ENCODE measurements around the gene HS3ST3A1. TPM values are rescaled to one million over a fixed set of nuclear protein-coding genes. Genes with fewer than 3 reads are reported as not detected.

The HS3ST3A1 gene
- total and polyA plus RNA-seq, 2 of the 4 experiments (the other 2 are of a cell fraction): 8.8 to 9.0 TPM

- H2AFZ ChIP-seq (replicated peaks; ENCODE audit: low read length, poor library complexity): no peak overlapping the region
- peak overlapping the region; percentile 54; the same call in 1 of the 2 replicates for H3K18ac ChIP-seq (ENCODE audit: low read depth, low read length)
- DNase-seq (no peak), ATAC-seq (ENCODE audit: low read depth) (no peak)
- dilution Hi-C loops (cut with HindIII; ENCODE audit: low sequenced_read_pairs, unreplicated experiment): no loop called here
- no peak overlapping the region for H2AK9ac ChIP-seq (replicated peaks; ENCODE audit: low read depth, low read length, poor library complexity)
- H4K20me1 ChIP-seq (ENCODE audit: insufficient read depth, low read length): no peaks in the 10 kb centered on the region
- H2BK20ac ChIP-seq (ENCODE audit: low read depth, low read length): no peak overlapping the region
- H4K91ac ChIP-seq (ENCODE audit: insufficient read depth, low read depth, low read length): no peak overlapping the region
- no peak overlapping the region for H3K9ac ChIP-seq (ENCODE audit: low read depth, low read length)
- ChIA-PET CTCF (interaction anchor here (1.2 kb wide), 1 partner anchor 13 kb away, joined by 3 read pairs; no protein-coding TSS in a partner anchor), POLR2A (ENCODE audit: unreplicated experiment) (no interaction called here)
- intact Hi-C loops (cut with micrococcal nuclease): no loop called here
- H3K4me3 ChIP-seq (ENCODE audit: insufficient read depth, low read depth, low read length): no peak overlapping the region
- H2BK15ac ChIP-seq (ENCODE audit: low read depth, low read length): no peak overlapping the region
- no peak overlapping the region for H2AK5ac ChIP-seq (ENCODE audit: low read depth, low read length)
- H4K5ac ChIP-seq (ENCODE audit: low read depth, low read length): no peak overlapping the region
- no peak for TF ChIP-seq RCOR1 (IDR thresholded peaks at IDR 0.05; ENCODE audit: insufficient replicate concordance, low read length)
- H3K14ac ChIP-seq (replicated peaks; ENCODE audit: low read depth, low read length): no peak overlapping the region
- H3K27ac ChIP-seq (ENCODE audit: insufficient read depth, low read length): no peak overlapping the region
- no peak overlapping the region for H3K4ac ChIP-seq (ENCODE audit: low read depth, low read length)
- no peak overlapping the region for H3K23ac ChIP-seq (ENCODE audit: low read depth, low read length)
- H3K9me1 ChIP-seq (ENCODE audit: insufficient read depth, low read length): no peaks in the 10 kb centered on the region
- no peak overlapping the region for H2BK120ac ChIP-seq (ENCODE audit: low read depth, low read length)
- H3K4me1 ChIP-seq (ENCODE audit: control insufficient read depth, insufficient read depth, low read length): peaks cover 6% of the 10 kb centered on the region
- WGBS, 2 experiments (ENCODE audit: extremely low coverage in 2 of 2, insufficient read length in 1 of 2): no CpG with 5 or more reads among the region's 2 CpGs
- in situ Hi-C loops (cut with MboI; ENCODE audit: low sequenced_read_pairs): no loop called here
- no peak overlapping the region for H4K8ac ChIP-seq (ENCODE audit: low read depth in 2 of 2, low read length in 2 of 2)
- H3K79me1 ChIP-seq (ENCODE audit: low read depth in 1 of 2, low read length in 2 of 2): no peaks in the 10 kb centered on the region
- H3K4me2 ChIP-seq (ENCODE audit: low read depth, low read length): no peak overlapping the region
- no peaks in the 10 kb centered on the region for H3K36me3 ChIP-seq (ENCODE audit: control insufficient read depth, insufficient read depth, low read length)
- H2BK5ac ChIP-seq (ENCODE audit: low read depth, low read length, poor library complexity, severe bottlenecking): no peak overlapping the region
- no TSS peak for BruUV-seq (replicated peaks)
- peaks cover 10% of the 10 kb centered on the region for H3K9me3 ChIP-seq (ENCODE audit: control insufficient read depth, insufficient read depth, low read length)
- no peaks in the 10 kb centered on the region for H3K27me3 ChIP-seq (ENCODE audit: control insufficient read depth, insufficient read depth, low read length)
- no peak overlapping the region for H3K56ac ChIP-seq (ENCODE audit: extremely low read depth, insufficient read depth, low read length)
Measured at GRCh38 chr17:13478326-13478830, 123.4 kb downstream of the HS3ST3A1 start.
